Measurements from ENCODE around the gene DDX41.
A peak's percentile ranks its signal among the peaks of the same experiment; 100 is the strongest.

DNA sequence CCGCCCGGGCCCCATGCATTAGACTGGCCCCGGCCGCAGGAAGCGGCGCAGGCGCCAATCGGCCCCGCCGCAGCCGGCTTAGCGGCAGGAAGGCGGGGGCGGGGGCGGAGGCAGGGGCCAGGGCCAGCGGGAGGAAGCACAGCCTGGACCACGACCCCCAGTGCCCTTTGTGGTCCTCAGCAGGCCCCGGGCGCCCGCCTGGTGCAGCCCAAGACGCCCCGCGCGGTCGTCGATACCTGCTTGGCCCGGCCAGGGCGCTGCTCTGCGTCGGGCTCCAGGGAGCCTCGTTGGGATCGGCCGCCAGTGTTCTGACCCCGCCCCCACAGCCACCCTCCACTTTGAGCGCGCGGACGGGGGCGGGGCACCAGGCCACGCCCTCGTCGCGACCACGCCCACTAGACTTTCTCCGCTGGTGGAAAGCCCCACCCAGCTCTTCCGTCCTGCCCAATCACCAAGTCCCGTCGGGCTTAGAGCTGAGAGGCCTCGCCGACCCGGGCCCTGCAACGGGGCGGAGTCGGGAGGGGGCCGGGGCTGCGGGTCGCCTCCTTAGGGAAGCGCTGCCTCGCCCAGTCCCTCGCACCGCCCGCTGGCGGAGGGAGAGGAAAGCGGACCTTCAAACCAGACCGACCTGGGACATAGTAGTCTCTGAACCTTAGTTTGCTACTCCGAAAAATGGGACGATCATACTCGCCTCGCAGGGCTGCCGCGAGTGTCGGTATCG, 19.3 kb downstream of the DDX41 start, which contains the start of gene PDLIM7:
- TF ChIP-seq GABPA (IDR thresholded peaks at IDR 0.05; ENCODE audit: low read depth) (no peak), JUNB (IDR thresholded peaks at IDR 0.05) (no peak), EZH2 (IDR thresholded peaks at IDR 0.05; ENCODE audit: borderline replicate concordance, control insufficient read depth, low read depth, low read length) (no peak), RB1 (IDR thresholded peaks at IDR 0.05; ENCODE audit: borderline replicate concordance) (no peak; the same call in 1 of the 2 replicates), PAX8 (IDR thresholded peaks at IDR 0.05) (no peak), POLR2A (IDR thresholded peaks at IDR 0.05; ENCODE audit: low read depth, low read length) (peak; percentile 98), SUZ12 (IDR thresholded peaks at IDR 0.05; ENCODE audit: unreplicated experiment) (no peak), ZNF274 (IDR thresholded peaks at IDR 0.05; ENCODE audit: insufficient read depth, insufficient read length) (no peak), KDM1A (IDR thresholded peaks at IDR 0.05; ENCODE audit: borderline replicate concordance) (peak; percentile 70; the same call in 1 of the 2 replicates), SPI1 (IDR thresholded peaks at IDR 0.05; ENCODE audit: borderline replicate concordance, insufficient read depth, low read depth, low read length) (no peak), ETV6 (conservative IDR thresholded peaks at IDR 0.05 in 1 of 2, IDR thresholded peaks at IDR 0.05 in 1 of 2; ENCODE audit: borderline replicate concordance in 1 of 2, low read depth in 1 of 2) (no peak), SMC3 (IDR thresholded peaks at IDR 0.05; ENCODE audit: borderline replicate concordance, low read length) (no peak)
- TF ChIP-seq, protein P1, sequence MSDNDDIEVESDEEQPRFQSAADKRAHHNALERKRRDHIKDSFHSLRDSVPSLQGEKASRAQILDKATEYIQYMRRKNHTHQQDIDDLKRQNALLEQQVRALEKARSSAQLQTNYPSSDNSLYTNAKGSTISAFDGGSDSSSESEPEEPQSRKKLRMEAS (IDR thresholded peaks at IDR 0.05; ENCODE audit: low read depth, low read length) = no peak
- TF ChIP-seq, protein P2, sequence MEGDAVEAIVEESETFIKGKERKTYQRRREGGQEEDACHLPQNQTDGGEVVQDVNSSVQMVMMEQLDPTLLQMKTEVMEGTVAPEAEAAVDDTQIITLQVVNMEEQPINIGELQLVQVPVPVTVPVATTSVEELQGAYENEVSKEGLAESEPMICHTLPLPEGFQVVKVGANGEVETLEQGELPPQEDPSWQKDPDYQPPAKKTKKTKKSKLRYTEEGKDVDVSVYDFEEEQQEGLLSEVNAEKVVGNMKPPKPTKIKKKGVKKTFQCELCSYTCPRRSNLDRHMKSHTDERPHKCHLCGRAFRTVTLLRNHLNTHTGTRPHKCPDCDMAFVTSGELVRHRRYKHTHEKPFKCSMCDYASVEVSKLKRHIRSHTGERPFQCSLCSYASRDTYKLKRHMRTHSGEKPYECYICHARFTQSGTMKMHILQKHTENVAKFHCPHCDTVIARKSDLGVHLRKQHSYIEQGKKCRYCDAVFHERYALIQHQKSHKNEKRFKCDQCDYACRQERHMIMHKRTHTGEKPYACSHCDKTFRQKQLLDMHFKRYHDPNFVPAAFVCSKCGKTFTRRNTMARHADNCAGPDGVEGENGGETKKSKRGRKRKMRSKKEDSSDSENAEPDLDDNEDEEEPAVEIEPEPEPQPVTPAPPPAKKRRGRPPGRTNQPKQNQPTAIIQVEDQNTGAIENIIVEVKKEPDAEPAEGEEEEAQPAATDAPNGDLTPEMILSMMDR (IDR thresholded peaks at IDR 0.05 in 2 of 3, conservative IDR thresholded peaks at IDR 0.05 in 1 of 3; ENCODE audit: control insufficient read depth in 2 of 3, extremely low read depth in 1 of 3, insufficient read depth in 1 of 3, low read depth in 3 of 3, low read length in 3 of 3) = 0 out of 6 replicates have a peak, but pooled peaks of 1 of the 3 experiments have one; percentile 0

All from GM12878 (cell line).